A549 (cell line): ENCODE results near the gene ZNF385A. TPM values are rescaled to one million over a fixed set of nuclear protein-coding genes. Genes with fewer than 3 reads are reported as not detected.
A peak's percentile ranks its signal among the peaks of the same experiment; 100 is the strongest.

ENCODE experiments used
- ATAC-seq, 2 experiments: fragments of 200-7000 bp in 1 of 2; fragments of >200 bp in 1 of 2; cut with Nextera tagmentation in 1 of 2; cut with Tn5 transposase in 1 of 2; 3 replicates each; pipeline versions ENCODE4 v1.8.0 to v1.9.1; 2018 to 2020; ENCODE audit warnings: mild to moderate bottlenecking in 1 of 2, moderate library complexity in 1 of 2
- CTCF ChIA-PET: fragments of 300-600 bp; sonication (Branson Sonifier 250); formaldehyde crosslinking; extraction: SDS; loops from one replicate; lab custom pipeline; 2021; ENCODE audit warnings: antibody characterized with exemption, inconsistent platforms; lab: Yijun Ruan, JAX
- POLR2A ChIA-PET: fragments of 350-600 bp; formaldehyde crosslinking; extraction: SDS; loops from one replicate; lab custom pipeline; 2021; ENCODE audit warnings: antibody characterized with exemption, inconsistent platforms; lab: Yijun Ruan, JAX
- DNase-seq, 2 experiments: peaks; one replicate each; pipeline versions ENCODE4 v3.0.0 to v3.0.0-alpha.2; 2011 to 2016; ENCODE audit warnings: low read depth in 1 of 2, low spot score in 1 of 2
- FAIRE-seq: peaks from 2 replicates; lab custom pipeline; 2011; peaks lifted over from hg19 to GRCh38; lab: Jason Lieb, UNC
- H3K27ac ChIP-seq, 2 experiments: fragments of >200 bp; sonication (Bioruptor Twin); formaldehyde crosslinking; 3 replicates each; pipeline ENCODE4 v1.5.1; 2016 to 2017
- H3K4me1 ChIP-seq: fragments of >200 bp; sonication (Bioruptor Twin); formaldehyde crosslinking; 3 replicates; pipeline ENCODE4 v1.6.1; 2016
- H3K4me2 ChIP-seq: fragments of >200 bp; sonication (Bioruptor Twin); formaldehyde crosslinking; 3 replicates; pipeline ENCODE4 v1.6.1; 2016
- H3K4me3 ChIP-seq: fragments of >200 bp; sonication (Bioruptor Twin); formaldehyde crosslinking; 3 replicates; pipeline ENCODE4 v1.5.1; 2016
- H3K9me3 ChIP-seq: fragments of >200 bp; sonication (Bioruptor Twin); formaldehyde crosslinking; 3 replicates; pipeline ENCODE4 v1.6.1; 2016
- ATOH8 ChIP-seq: fragments of 250-450 bp; sonication (Bioruptor Pico); IDR thresholded peaks from 2 replicates; pipeline ENCODE4 v1.5.0; 2020; ENCODE audit warnings: low read depth, mild to moderate bottlenecking, moderate library complexity
- CTCF ChIP-seq: fragments of >200 bp; sonication (Bioruptor Twin); formaldehyde crosslinking; IDR thresholded peaks from 3 replicates; pipeline ENCODE4 v1.5.1; 2016
- FOXS1 ChIP-seq: fragments of 250-450 bp; sonication (Bioruptor Pico); IDR thresholded peaks from 2 replicates; pipeline ENCODE4 v1.5.0; 2020; ENCODE audit warnings: mild to moderate bottlenecking, moderate library complexity
- GATA3 ChIP-seq: IDR thresholded peaks from 2 replicates; pipeline ENCODE4 v1.6.1; 2012; ENCODE audit warnings: borderline replicate concordance
- MAFK ChIP-seq: fragments of 450-650 bp; IDR thresholded peaks from 2 replicates; pipeline ENCODE4 v1.6.1; 2014; ENCODE audit not compliant: partially characterized antibody
- PBX3 ChIP-seq: IDR thresholded peaks from 2 replicates; pipeline ENCODE4 v1.6.1; 2012
- PHF8 ChIP-seq: fragments of 200-600 bp; sonication (generic); IDR thresholded peaks from 2 replicates; pipeline ENCODE4 v1.6.1; 2016; ENCODE audit warnings: low read depth, mild to moderate bottlenecking, antibody characterized with exemption, moderate library complexity, borderline replicate concordance
- POLR2AphosphoS2 ChIP-seq: conservative IDR thresholded peaks from 2 replicates; pipeline ENCODE4 v1.6.1; 2012; ENCODE audit warnings: low read length, improper control_type of control experiment, inconsistent platforms
- RAD21 ChIP-seq, 2 experiments: fragments of >200 bp in 1 of 2; sonication (Bioruptor Twin) in 1 of 2; formaldehyde crosslinking in 1 of 2; IDR thresholded peaks in 1 of 2; conservative IDR thresholded peaks in 1 of 2; 2 replicates in 1 of 2; 3 replicates in 1 of 2; pipeline ENCODE4 v1.6.1; 2012 to 2018; ENCODE audit warnings: inconsistent platforms in 1 of 2
- TFCP2L1 ChIP-seq: fragments of 250-450 bp; sonication (Bioruptor Pico); IDR thresholded peaks from 2 replicates; pipeline ENCODE4 v1.5.0; 2021; ENCODE audit warnings: mild to moderate bottlenecking
- WGBS: methylation state at CpG from one replicate; pipeline ENCODE4 v1.1.6; 2017; ENCODE audit errors: missing lambda C conversion rate; 5-methylcytosine and 5-hydroxymethylcytosine counted together
- polyA plus RNA-seq, 4 experiments: library from polyadenylated mRNA; depleted of rRNA in 3 of 4; stranded (reverse); fragments of >200 nt; fragmentation: RNase III in 1 of 4; extraction: RNeasy Plus Mini Kit Qiagen cat#74134 plus additional on column Dnase treatment in 1 of 4; gene quantifications; 2 replicates in 3 of 4; 3 replicates in 1 of 4; pipeline ENCODE4 v1.2.3, GENCODE V29; 2011 to 2017

The ZNF385A gene
- polyA plus RNA-seq, 2 of the 4 experiments (the other 2 are of a cell fraction): 1.8 to 14.9 TPM

- TF ChIP-seq CTCF: no peak
Observed at GRCh38 chr12:54375259-54375579, 9.3 kb downstream of the ZNF385A start (continued).

GRCh38 chr12:54374562-54375258 lies 9.8 kb downstream of the ZNF385A start:
- Histone ChIP-seq H3K4me2 (peak overlapping the region; percentile 63), H3K9me3 (no peaks in the 10 kb centered on the region), H3K4me3 (no peak overlapping the region), H3K4me1 (peaks cover 68% of the 10 kb centered on the region), H3K27ac (peak overlapping the region; percentile 50 to 68; a peak in 5 of 6 replicates)
- TF ChIP-seq TFCP2L1 (no peak), ATOH8 (CRISPR knock-in tag) (no peak), MAFK (peak; percentile 80), GATA3 (no peak), FOXS1 (CRISPR knock-in tag) (no peak)
- ChIA-PET CTCF (interaction anchor here (0.7 to 2.1 kb wide), 9 partner anchors 8 to 123 kb away, joined by 3 to 12 read pairs (median 4); no protein-coding TSS in a partner anchor), POLR2A (no interaction called here)
- no peak for ATAC-seq
- WGBS: 51% methylated on average over 2 of the region's 2 CpGs
- no peak for FAIRE-seq
- DNase-seq: no peak

GRCh38 chr12:54373649-54374561 lies 10.6 kb downstream of the ZNF385A start:
- Histone ChIP-seq H3K4me1 (peaks cover 76% of the 10 kb centered on the region), H3K27ac (peak overlapping the region; percentile 50 to 68; a peak in 5 of 6 replicates), H3K4me2 (peak overlapping the region; percentile 63), H3K9me3 (no peaks in the 10 kb centered on the region), H3K4me3 (no peak overlapping the region)
- FAIRE-seq (no peak), ATAC-seq (no peak), DNase-seq (peak in 1 of 2 experiments; percentile 62)
- ChIA-PET POLR2A (interaction anchor here (0.6 kb wide), 1 partner anchor 144 kb away, joined by 7 read pairs; no protein-coding TSS in a partner anchor), CTCF (interaction anchor here (0.7 to 2.5 kb wide), 11 partner anchors 11 to 160 kb away, joined by 3 to 12 read pairs (median 5); partner anchors contain the start of gene COPZ1)
- WGBS: 59% methylated on average over 10 of the region's 10 CpGs
- TF ChIP-seq POLR2AphosphoS2 (no peak), FOXS1 (CRISPR knock-in tag) (no peak), PBX3 (no peak)

GRCh38 chr12:54372113-54372806 lies 12.3 kb downstream of the ZNF385A start:
- Histone ChIP-seq H3K9me3 (no peaks in the 10 kb centered on the region), H3K27ac (peak overlapping the region; percentile 37 to 68; a peak in 5 of 6 replicates), H3K4me1 (peaks cover 69% of the 10 kb centered on the region), H3K4me3 (no peak overlapping the region), H3K4me2 (peak overlapping the region; percentile 52)
- 64% methylated on average over 8 of the region's 8 CpGs for WGBS
- no peak for ATAC-seq
- CTCF ChIA-PET: interaction anchor here (0.6 to 3.5 kb wide), 17 partner anchors 8 to 156 kb away, joined by 3 to 146 read pairs (median 5); partner anchors contain the start of genes COPZ1 and ZNF385A
- DNase-seq: no peak
- TF ChIP-seq PHF8 (no peak), CTCF (no peak), RAD21 (conservative IDR thresholded peaks at IDR 0.05 in 1 of 2, IDR thresholded peaks at IDR 0.05 in 1 of 2) (no peak)
- no peak for FAIRE-seq
- POLR2A ChIA-PET: interaction anchor here (0.6 kb wide), 1 partner anchor 344 kb away, joined by 3 read pairs; the partner anchor contains the start of gene HOXC6
